ENCODE data around the gene RNF151.

Gene RNF151

DNA sequence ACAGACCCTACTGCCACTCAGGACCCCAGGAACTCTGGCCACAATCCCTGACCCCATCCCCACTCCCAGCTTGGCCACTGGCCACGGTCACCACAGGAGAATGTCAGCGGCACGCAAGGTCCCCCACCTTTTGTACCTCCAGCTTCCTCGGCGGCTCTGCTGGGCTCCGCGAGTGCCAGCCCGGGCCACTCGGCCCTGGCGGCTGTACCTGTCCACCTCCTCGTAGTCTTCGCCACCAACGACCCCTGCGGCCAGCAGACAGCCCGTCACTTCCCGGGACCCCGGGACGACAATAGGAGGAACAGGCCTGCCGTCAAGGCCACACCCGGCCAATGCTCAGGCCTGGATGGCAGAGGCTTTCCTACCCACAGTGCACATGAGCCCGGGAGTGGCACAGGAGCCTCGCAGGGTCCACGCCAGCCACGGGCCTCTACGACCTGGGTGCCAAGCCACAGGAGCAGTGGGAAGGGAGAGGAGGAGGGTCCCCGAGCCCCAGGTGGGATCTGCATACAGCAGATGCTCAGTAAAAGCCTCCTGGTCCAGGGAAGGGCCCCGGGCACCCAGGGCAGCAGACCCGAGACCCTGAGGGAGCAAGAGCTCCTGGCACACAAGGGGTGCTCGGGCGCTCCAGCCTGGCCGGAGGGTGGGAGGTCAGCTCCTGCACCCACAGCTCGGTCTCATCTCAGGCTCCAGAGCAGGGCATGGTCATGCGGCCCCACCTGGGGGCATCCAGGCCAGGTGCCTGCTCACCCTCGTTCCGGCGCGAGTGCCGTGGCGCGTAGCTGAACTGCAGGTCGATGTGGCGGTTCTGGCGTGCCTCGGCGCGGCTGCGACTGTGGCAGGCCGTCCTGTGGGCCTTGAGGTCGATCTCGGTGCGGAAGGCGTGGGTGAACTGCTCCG lies 35.0 kb downstream of the RNF151 start:
- TF ChIP-seq JUND (IDR thresholded peaks at IDR 0.05; ENCODE audit: low read depth) = no peak
- in situ Hi-C loops (cut with HindIII; ENCODE audit: low pct_unique_long_range_greater_than_20kb, low sequenced_read_pairs) = no loop called here
- no peak for DNase-seq (ENCODE audit: low read depth in 1 of 2, low spot score in 1 of 2)

DNA sequence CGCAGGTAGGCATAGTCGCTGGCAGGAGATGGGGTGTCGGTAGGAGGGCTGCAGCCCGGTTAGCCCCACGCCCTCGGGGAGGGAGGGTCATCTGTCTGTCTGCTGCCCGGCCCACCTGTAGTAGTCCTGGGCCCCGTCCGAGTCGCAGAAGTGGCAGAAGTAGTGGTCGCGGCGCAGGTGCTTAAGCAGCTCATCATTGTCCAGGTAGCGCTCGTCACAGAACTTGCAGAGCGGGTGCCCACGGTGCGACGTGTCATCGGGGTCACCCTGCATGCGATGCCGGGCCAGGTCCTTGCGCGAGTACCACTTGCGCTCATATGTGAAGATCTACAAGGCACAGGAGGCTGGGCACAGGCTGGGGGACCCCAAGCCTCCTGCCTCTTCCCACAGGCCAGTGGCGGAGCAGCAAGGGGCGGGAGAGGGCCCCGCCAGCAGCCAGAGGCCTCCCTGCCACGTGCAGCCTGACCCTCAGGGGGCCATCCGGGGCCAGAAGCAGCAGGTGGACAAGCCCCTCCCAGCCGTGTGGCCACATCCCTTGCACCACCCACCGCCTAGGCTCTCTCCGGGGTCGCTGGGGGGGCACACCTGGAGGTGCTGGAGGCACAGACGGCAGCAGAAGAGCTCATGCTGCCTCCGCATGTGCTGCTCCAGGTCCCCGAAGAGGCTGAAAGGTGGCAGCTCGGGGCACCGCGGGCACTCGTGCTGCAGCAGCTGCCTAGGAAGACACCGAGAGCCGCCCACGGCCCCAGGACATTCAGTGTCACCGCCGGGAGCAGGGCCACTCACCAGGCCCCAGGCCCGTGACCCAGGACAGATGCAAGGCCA lies 36.0 kb downstream of the RNF151 start:
- TF ChIP-seq JUND (IDR thresholded peaks at IDR 0.05; ENCODE audit: low read depth) = no peak
- no peak for DNase-seq (ENCODE audit: low read depth in 1 of 2, low spot score in 1 of 2)
- in situ Hi-C loops (cut with HindIII; ENCODE audit: low pct_unique_long_range_greater_than_20kb, low sequenced_read_pairs) = no loop called here

DNA sequence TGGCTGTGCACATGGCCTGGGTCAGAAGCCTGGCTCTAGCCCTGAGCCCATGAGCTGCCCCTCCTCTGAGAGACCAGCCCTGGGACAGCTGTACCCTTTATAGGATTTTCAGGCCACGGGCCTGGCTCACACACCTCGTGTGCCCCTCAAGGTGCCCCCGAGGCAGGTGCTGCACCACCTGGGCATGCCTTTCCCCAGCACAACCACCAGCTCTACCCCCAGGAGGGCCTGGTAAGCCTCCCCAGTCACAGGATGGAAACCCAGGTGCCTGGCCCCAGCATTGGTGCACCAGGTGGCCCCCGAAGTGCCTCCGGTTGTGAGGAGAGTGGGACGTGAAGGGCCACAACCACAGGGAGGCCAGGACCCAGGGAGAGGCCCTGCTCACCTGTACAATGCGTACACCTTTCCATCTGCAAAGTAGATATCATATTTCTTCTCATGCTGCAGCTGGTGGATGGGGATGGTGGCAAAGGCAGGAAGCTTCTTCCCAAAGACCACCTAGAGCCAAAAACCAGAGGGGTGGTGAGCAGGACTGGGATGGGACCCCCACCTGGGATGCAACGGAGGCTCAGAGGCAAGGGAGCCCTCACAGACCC lies 36.7 kb downstream of the RNF151 start:
- in situ Hi-C loops (cut with HindIII; ENCODE audit: low pct_unique_long_range_greater_than_20kb, low sequenced_read_pairs) = no loop called here
- no peak for TF ChIP-seq JUND (IDR thresholded peaks at IDR 0.05; ENCODE audit: low read depth)
- DNase-seq (ENCODE audit: low read depth in 1 of 2, low spot score in 1 of 2) = no peak

DNA sequence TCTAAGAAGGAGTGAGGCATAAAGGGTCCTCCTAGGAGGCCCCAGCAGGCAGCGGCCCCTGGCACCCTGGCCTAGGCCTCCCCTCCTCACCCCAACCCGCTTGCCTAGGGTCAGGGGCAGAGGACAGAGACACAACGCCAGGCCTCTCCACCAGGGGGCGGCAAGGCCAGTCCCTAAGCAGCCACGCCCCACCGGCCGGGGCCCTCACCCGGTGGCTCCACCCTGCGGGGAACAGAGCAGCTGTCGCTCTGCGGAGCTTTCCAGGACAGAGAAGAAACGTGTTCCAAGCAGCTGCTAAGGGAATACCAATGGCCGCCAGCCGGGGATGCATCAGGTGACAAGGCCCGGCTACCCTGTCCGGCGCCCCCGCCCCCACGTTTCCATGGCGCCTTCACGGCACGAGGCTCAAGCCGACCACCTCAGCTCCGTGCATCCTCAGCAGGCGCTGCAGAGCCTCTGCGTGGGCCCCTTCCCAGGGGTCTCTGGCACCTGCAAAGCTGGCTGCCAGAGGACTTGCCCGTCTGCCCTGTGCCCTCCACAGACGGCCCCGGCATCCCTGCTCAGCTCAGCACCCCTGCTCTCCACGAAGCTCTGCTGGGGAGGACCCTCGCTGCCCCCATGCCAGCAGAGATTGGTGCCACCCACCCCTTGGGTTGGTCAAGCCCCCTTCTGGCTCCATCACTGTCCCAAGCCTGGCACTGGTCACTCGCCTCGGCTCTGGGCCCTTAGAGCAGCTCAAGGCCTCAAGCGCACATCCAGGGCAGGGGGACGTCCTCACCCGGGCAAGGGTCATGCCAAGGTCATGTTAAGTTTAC lies 37.4 kb downstream of the RNF151 start:
- DNase-seq (ENCODE audit: low read depth in 1 of 2, low spot score in 1 of 2) = peak; percentile 82 to 92
- TF ChIP-seq JUND (IDR thresholded peaks at IDR 0.05; ENCODE audit: low read depth) = no peak
- in situ Hi-C loops (cut with HindIII; ENCODE audit: low pct_unique_long_range_greater_than_20kb, low sequenced_read_pairs) = no loop called here

DNA sequence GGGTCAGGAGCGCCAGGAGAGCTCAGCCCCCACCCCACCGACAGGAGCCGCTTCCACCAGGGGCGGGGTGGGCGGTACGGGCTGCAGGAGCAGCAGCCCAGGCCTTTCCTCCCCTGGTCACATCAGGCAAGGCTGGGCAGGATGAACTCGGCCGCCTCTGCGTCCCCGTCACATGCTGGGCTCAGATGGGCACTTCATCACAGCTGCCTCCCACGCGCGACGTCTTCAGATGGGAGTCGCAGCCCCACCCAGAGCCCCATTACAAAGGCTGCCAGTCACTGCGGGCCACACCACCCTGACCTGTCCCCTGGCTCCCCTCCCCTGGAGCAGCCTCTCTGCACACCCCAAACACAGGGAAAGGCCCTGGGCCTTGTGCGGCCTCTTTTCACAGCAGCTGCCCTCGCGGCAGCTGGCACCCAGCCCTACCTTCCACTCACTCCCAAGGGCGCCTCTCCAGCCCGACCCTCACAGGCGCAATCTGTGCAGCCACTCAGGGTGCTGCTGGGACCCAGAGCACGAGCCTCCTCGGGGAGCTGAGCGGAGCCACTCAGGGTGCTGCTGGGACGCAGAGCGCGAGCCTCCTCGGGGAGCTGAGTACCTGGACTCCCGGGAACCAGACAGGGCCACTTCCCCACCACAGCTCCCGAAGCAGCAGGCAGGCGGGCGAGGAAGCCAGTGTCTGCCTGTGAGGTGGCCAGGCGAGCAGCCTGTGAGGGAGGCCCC lies 38.3 kb downstream of the RNF151 start:
- no peak for DNase-seq (ENCODE audit: low read depth in 1 of 2, low spot score in 1 of 2)
- in situ Hi-C loops (cut with HindIII; ENCODE audit: low pct_unique_long_range_greater_than_20kb, low sequenced_read_pairs) = no loop called here
- TF ChIP-seq JUND (IDR thresholded peaks at IDR 0.05; ENCODE audit: low read depth) = no peak

DNA sequence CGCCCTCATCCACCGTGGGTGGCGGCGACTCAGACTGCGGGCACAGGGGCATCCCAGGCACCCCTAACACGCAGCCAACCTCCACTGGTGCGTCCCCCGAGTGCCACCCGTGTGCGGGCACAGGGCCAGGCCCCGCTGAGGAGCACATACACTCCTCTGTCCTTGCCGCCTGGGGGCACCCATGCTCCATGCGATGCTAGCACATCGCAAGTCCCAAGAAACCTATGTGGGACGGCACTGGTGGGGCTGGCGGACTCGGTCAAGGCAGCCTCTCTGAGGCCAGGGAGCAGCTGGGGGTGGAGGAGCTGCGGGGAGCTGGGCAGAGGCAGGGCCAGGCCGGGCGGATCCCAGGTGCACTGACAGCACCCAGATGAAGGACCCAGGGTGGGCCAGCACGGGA lies 39.0 kb downstream of the RNF151 start:
- TF ChIP-seq JUND (IDR thresholded peaks at IDR 0.05; ENCODE audit: low read depth) = no peak

DNA sequence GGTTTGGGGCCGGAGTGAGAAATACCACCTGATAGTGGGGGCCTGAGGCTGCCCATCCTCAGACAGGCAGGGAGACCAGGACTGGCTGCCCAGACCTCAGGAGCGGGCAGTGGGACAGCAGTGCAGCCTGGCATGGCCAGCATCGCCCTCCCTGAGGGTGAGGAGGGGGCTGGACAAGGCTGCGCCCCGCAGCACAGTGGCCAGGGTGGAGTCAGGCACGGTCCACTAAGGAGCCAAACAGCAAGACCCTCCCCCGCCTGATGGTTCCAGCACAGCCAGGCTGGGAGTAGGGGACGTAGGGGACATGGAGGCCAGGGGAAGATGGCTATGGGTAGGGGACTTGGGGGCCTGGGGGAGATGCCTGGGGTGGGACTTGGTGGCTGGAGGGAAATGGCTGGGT lies 39.7 kb downstream of the RNF151 start:
- no peak for TF ChIP-seq JUND (IDR thresholded peaks at IDR 0.05; ENCODE audit: low read depth)
- no peak for DNase-seq (ENCODE audit: low read depth in 1 of 2, low spot score in 1 of 2)
- in situ Hi-C loops (cut with HindIII; ENCODE audit: low pct_unique_long_range_greater_than_20kb, low sequenced_read_pairs) = no loop called here

More for the DNA sequence above, 39.0 kb downstream of the RNF151 start:
- peak in 1 of 2 experiments; percentile 36 for DNase-seq (ENCODE audit: low read depth in 1 of 2, low spot score in 1 of 2)
- in situ Hi-C loops (cut with HindIII; ENCODE audit: low pct_unique_long_range_greater_than_20kb, low sequenced_read_pairs) = no loop called here

DNA sequence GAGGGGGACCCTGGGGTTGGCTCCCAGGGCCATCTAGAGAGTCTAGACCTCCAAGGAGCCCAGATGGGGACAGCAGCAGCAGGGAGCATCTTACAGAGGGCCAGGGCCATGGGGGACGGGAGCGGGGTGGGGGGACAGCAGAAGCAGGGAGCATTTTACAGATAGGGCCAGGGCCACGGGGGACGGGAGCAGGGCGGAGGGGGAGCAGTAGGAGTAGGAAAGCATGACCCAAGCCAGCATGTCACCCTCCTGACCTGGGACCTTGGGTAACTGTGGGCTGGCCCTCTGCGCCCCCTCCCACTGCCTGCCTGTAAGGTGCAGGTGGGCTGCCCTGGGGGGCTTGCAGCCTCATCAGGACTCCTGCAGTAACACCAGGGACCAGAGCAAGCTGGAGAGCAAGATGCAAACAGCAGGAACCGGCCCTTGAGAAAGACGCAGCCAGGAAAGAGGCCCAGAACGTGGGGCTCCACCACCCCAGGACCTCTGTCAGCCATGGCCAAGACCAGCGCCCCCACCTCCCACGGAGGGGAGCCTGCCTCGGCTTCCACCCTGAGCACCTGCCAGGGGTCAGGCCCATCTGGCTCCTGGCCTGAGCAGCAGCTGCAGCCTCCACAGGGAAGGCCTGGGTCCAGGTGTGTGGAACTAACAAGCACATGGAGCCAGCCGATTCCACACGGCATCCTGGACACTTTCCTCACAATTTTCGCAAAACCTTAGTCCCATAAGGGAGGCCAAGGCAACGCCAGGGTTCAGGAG lies 40.6 kb downstream of the RNF151 start:
- TF ChIP-seq JUND (IDR thresholded peaks at IDR 0.05; ENCODE audit: low read depth) = no peak
- in situ Hi-C loops (cut with HindIII; ENCODE audit: low pct_unique_long_range_greater_than_20kb, low sequenced_read_pairs) = no loop called here
- no peak for DNase-seq (ENCODE audit: low read depth in 1 of 2, low spot score in 1 of 2)

DNA sequence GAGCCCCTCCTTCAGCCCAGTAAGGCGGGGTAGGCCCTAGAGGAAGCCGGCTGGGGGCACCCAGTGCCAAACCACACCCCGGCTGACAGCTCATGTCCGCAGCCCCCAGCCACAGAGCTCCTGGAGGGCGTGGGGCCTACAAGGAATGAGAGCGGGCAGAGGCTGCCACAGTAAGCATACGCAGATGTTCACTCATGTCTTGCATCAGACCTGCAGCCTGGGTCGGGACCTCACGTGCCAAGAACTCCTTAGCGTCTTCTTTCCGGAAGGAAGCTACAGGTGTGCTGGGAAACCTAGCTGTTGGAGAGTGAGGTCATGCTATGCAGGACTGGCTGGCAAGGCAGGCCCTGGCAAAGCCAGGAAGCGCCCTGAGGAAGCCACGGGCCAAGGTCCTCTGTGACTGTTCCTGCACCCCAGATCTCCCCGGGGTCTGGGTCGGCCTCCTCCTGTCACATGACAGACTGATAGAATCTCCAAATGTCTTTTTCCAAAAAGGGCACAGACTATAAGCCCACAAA lies 41.4 kb downstream of the RNF151 start:
- TF ChIP-seq JUND (IDR thresholded peaks at IDR 0.05; ENCODE audit: low read depth) = no peak
- in situ Hi-C loops (cut with HindIII; ENCODE audit: low pct_unique_long_range_greater_than_20kb, low sequenced_read_pairs) = no loop called here
- peak in 1 of 2 experiments; percentile 74 for DNase-seq (ENCODE audit: low read depth in 1 of 2, low spot score in 1 of 2)

DNA sequence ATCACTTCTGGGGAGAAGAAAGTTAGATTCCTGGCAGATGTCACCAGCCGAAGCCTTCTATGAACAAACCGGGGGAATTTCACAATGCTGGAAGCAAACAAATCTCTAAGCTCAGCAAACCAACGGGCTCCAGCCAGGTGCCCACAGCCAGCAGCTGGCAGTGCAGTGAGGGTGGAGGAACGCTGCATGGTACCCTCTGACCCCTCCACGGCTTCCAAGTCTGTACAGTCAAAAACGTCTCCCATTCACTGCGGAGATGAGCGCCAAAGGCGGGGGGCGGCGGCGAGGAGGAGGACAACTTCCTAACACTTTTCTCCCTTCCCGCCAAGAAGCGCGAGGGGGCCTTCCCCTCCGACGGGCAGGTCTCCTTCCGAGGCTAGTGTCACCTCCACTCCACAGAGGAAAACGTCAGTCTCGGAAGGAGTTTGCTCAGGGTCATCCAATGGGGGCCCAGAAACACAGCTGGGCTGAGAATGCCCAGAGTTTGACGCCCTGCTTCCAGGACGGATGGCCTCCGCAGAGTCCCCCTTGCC lies 42.0 kb downstream of the RNF151 start:
- TF ChIP-seq JUND (IDR thresholded peaks at IDR 0.05; ENCODE audit: low read depth) = no peak
- in situ Hi-C loops (cut with HindIII; ENCODE audit: low pct_unique_long_range_greater_than_20kb, low sequenced_read_pairs) = no loop called here
- peak in 1 of 2 experiments; percentile 63 for DNase-seq (ENCODE audit: low read depth in 1 of 2, low spot score in 1 of 2)
